GM18951 (cell line): ENCODE data around the gene MINDY4.
"Not testable (repeated sequence)": the region's sequence is repeated elsewhere in the genome, so short reads cannot be mapped to it uniquely, and the experiment has no call there.

Experiments
- POLR2A ChIP-seq: IDR thresholded peaks from 4 replicates; pipeline ENCODE4 v1.6.1; 2011; ENCODE audit warnings: mild to moderate bottlenecking; ENCODE audit not compliant: insufficient read length, insufficient read depth; ENCODE audit errors: extremely low read depth
- in situ Hi-C: fragments of 300-500 bp; cut with MboI; formaldehyde crosslinking; loops from one replicate; pipeline ENCODE4 v1.12.0; 2022; ENCODE audit warnings: low sequenced_read_pairs, mixed read lengths, inconsistent platforms; ENCODE audit not compliant: unreplicated experiment

Gene MINDY4

DNA sequence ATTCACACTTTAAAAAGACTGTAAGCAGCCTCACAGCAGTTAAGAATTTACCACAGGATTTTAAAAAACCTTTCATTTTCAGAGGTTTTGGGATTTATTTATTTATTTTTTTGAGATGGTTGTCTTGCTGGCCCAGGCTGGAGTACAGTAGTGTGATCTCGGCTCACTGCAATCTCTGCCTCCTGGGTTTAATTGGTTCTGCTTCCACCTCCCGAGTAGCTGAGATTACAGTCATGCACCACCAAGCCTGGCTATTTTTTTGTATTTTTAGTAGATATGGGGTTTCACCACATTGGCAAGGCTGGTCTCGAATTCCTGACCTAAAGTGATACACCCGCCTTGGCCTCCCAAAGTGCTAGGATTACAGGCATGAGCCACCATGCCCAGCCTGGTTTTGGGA, 19.1 kb downstream of the MINDY4 start:
- no peak for TF ChIP-seq POLR2A
- in situ Hi-C loops, result no loop called here

DNA sequence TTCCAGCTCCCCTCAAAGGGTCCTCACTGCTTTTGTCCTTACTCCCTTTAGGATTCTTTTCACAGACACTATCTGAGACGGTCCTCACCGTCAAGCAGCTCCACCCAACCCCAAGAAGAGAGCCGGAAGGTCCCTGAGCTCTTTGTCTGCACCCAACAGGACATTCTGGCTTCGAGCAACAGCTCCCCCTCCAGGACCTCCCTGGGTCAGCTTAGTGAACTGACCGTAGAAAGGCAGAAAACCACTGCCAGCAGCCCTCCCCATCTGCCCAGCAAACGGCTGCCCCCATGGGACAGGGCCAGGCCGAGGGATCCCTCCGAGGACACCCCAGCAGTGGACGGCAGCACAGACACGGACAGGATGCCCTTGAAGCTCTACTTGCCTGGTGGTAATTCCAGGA, 19.9 kb downstream of the MINDY4 start:
- TF ChIP-seq POLR2A, result no peak
- in situ Hi-C loops, result no loop called here

DNA sequence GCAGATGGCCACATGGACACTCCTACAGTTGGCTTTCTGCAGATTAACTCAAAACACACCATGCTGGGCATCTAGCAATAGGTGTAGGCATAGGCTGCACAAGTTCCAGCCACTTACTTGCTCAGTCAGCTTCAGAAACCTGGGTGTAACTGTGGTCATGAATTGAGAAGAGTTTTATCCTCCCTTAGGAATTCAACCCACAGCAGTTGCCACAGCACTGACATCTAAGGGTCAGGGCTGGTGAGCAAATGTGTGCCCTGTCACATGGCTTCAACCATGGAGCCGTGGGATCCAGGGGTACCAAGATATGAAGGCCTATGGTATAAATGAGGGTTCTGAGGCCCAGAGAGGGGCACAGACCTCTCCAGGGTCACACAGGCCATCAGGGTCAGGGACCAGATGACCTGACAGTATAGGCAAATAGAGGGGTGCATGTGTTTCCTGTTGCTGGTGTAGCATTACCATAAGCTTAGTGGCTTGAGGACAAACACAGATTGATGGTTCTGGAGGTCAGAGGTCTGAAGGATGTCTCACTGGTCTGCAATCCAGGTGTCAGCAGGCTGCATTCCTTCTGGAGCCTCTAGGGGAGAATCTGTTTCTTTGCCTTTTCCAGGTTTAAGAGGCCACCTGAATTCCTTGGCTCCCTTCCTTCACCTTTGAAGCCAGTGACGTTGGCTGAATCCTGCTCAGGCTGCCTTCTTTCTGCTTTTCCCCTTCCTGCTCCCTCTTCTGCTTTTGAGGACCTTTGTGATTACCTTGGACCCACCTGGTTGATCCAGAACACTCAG, 24.1 kb downstream of the MINDY4 start:
- no peak for TF ChIP-seq POLR2A
- in situ Hi-C loops, result no loop called here

DNA sequence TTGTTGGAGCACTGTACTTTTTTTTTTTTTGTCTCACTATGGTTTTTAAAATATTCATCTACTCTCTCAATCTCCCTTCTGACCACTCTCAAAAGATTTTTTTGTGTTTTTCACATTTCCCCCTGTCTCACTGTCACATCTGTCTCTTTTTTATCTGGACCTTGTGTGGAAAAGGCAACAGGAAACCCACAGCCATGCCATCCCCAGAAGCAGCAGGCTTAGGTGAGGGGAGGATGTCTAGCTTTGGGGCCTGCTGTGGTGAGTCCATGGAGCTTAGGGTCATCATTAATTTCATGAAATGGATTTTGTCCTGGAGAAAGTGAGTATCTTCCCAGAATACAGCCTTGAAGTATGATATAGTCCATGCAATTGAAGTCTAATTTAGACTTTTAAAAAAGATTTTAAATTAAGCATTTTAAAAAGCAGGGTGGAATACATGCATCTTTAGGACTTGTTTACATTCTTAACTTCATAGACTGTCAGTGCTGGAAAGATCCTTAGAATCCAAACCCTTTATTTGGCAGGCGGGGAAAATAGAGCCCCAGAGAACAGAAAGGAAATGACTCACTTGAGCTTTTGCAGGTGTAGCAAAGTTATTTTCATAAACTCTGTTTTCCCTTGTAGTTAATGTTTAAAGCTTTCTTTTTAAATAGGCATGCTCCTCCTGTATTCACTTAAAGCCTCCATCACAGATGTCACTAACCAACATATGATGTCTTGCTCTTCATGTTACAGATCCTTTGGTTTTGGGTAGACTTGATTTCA, 25.1 kb downstream of the MINDY4 start:
- in situ Hi-C loops, result no loop called here
- TF ChIP-seq POLR2A, result no peak

DNA sequence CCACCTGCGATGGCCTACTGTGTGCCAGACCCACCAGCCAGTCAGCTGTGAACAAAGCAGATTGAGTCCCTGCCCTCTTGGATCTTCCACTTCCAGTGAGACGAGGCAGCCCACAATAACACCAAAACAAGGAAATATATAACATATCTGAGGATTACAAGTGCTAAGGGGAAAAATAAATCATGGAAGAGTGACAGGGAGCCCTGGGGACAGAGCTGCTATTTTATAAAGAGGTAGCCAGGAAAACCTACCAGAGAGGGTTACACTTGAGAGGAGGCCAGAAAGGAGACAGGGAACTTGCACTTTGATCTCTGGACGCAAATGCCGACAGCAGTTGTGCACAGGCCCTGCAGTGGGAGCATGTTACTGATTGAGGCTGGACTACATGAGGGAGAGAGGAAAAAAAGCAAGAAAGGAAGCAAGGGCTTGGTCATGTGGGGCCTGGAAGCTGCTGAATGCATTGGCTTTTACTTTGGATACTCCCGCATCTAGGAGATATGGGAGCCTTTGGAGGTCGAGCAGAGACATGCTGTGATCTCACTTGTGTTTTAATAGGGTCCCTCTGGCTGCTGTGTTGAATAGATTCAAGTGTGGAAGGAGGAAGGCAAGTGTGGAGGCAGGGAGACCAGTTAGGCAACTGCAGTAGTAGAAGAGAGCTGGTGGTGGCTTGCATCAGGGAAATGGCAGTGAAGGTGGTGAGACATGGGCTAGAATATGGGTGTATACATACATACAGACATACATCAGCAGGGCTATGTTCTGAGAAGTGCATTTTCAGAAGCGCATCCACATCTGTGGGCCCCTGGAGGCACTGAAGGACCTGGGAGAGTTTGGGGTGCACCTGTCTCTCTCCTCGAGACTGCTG, 26.2 kb downstream of the MINDY4 start:
- in situ Hi-C loops, result no loop called here
- TF ChIP-seq POLR2A, result no peak

DNA sequence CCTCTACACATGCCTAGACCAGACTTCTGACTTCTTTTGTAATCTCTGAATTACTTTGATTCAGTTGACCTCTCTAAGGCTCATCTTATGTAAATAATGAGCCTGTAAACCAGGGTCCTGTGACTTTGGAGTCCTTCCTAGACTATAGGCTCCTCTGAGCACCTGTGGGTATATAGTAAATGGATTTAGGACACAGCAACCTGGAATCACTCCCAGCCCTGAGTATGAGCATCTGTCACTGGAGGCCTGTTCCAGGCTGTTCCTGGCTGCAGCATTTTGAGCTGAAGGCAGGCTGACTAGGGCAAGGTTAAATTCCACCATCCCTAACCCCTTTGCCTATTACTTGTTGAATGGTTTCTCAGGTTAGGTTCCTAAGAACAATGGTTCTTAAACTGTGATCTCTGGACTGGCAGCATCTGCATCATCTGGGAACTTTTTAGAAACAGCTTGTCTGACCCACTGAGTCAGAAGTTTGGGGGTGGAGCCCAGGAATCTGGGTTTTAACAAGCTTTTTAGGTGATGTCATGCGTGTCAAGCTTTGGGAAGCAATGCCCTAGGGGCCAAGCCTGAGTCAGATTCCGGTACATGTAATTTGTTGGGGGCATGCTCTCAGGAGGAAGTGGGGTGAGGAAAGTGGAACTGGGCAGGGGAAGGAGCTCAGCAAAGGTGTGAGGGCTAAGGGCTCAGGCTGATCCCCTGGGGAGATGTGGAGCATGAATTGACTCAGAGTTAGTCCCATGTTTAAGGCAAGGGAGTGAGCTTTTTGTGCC, 28.2 kb downstream of the MINDY4 start:
- no peak for TF ChIP-seq POLR2A
- in situ Hi-C loops, result no loop called here

DNA sequence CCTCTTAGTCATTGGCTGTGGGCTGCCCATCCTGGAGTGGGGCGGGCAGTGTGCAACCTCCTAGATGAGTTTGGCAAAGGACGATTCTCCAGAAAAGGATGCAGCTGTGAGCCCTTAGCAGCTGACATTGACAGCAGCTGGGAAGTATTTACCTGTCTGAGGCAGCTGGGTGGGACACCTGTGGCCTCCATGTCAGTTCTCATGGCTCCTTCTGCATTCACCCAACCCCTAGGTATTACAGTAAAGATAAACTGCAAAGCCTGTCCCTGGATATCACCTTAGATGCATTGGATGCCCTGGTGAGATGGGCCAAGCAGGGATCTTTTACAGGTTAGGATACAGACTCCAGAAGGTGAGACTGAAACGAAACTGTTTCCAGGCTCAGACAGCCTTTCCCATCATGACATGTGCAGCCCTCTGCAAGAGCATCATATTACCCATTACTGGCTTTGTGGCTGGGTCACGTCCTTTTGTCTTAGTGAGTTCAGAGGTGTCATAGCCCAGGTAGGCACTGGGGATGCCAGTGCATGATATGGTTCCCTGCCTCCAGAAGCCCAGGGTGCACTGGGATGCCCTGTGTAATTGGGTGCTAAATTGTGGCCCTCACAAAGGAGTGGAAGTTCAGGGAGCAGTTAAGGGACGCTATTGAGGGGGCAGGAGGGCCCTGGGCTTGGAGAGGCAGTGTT, 28.9 kb downstream of the MINDY4 start:
- TF ChIP-seq POLR2A, result no peak
- in situ Hi-C loops, result loop anchor here (5.0 kb wide), 2 partner anchors 182 to 317 kb away; no protein-coding TSS in a partner anchor

DNA sequence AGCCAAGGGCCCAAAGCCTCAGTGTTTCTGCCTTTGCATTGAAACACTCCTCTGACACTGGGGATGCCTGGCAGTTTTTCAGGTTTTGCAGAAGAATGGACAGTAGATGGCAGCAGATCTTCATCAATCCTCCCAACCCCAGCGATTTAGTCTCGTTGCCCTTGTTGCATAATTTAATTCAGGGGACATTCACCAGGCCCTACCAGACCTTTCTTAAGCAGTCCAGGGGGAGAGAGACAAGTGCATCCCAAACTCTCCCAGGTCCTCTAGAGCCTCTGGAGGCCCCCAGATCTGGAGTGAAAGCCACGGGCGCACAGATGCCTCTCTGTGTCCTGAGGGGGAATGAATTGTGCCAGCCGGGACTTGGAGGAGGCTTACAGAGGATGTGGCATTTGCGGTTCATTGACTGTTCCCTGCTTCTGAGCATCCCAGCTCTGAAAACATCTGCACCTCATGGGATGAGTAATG, 29.6 kb downstream of the MINDY4 start:
- no peak for TF ChIP-seq POLR2A
- in situ Hi-C loops, result loop anchor here (5.0 kb wide), 2 partner anchors 181 to 316 kb away; no protein-coding TSS in a partner anchor

DNA sequence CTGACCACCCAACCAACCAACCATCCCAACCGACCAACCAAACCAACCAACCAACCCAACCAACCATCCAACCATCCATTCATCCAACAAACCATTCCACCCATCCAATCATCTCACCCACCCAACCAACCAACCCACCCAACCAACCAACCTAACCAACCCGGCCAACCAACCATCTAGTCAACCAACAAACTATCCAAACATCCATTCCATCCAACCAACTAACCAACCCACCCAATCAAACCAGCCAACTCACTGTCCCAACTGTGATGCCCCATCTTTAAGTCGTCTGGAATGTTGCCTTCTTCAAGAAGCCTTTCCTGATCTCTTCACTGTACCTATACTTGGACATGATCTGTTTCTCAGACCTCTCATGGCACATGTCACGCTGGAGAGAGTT, 31.6 kb downstream of the MINDY4 start:
- no peak for TF ChIP-seq POLR2A
- in situ Hi-C loops, result loop anchor here (5.0 kb wide), 2 partner anchors 179 to 314 kb away; no protein-coding TSS in a partner anchor

DNA sequence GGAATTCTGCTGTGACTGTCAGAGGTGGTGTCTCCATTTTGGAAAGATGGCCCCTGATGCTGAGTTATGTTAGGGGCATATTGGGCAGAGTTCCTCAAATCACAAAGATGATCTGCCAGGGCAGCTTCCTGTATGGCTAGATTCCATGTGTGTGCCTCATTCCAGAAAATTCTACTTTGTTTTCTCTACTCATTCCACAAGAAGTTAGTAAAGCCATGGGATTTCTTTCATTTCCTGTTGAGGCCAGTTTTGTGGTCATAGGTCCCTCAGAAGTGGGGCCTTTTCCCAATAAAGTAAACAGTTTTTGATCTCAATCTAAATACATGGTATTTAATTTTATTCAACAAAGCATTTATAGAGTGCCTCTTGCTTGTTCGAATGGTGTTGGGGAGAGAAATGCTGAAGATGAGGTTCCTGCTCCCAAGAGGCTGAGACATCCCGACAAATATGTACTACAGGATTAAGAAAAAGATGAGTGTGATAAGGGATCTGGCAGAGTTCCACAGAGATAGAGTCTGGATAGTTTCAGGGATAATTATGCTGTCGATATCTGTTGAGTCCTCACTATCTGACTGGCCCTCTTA, 33.0 kb downstream of the MINDY4 start:
- no peak for TF ChIP-seq POLR2A
- in situ Hi-C loops, result loop anchor here (5.0 kb wide), 2 partner anchors 178 to 313 kb away; no protein-coding TSS in a partner anchor

DNA sequence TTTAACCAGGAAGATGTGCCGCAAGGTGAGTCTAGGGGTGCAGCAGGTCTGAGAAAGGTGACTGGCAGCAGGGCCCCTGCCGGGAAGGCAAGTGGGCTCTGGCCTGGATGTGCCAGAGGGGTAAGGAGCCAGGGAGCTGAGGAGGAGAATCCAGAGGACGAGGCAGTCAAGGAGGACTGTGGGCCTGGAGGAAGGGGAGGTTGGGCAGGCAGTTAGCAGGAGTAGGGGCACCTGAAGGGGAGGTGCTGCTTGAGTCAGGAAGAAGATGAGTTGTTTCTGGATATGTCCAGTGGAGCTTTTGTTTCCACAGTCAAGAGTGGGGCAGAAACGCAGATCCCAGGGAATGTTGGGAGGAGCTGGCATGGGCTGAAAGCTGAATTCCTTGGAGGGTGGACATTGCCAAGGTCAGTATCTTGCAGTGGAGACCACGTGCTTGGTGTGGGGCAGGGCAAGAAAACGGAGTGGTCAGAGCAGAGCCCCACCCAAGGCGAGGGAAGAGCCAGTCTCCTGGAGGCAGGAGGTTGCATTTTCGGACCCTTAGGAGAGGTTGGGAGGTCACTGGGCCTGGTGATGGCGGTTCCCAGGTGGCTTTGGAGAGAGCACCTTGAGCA, 34.0 kb downstream of the MINDY4 start:
- in situ Hi-C loops, result no loop called here
- no peak for TF ChIP-seq POLR2A

DNA sequence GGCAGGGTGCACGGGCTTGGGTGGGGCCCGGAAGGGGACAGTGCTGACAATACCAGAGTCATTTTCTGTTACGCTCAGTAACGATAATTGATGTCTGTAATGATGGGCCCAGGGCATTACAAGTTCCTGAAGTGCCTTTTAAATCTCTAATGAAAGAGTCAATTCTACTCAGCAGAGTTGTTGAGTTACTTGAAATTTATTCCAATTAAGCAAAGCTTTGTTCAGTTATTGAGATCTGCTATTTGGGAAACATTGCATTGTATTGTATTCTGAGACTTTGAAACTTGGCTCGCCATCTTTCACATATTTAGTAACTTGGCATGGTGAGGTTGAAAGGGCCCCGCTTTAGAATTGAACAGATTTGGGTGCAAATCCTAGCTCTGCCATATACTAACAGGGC, 34.7 kb downstream of the MINDY4 start:
- in situ Hi-C loops, result no loop called here
- no peak for TF ChIP-seq POLR2A

DNA sequence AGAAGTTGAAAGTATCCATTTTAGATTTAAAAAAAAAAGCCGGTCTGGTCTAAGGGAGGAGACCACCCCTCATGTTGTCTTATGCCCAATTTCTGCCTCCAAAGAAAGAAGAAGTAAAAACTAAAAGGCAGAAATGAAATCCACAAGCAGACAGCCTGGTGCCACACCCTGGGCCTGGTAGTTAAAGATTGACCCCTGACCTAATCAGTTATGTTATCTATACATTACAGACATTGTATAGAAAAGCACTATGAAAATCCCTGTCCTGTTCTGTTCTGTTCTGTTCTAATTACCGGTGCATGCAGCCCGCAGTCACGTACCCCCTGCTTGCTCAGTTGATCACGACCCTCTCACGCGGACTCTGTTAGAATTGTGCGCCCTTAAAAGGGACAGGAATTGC, 36.3 kb downstream of the MINDY4 start:
- in situ Hi-C loops, result not testable (repeated sequence)

DNA sequence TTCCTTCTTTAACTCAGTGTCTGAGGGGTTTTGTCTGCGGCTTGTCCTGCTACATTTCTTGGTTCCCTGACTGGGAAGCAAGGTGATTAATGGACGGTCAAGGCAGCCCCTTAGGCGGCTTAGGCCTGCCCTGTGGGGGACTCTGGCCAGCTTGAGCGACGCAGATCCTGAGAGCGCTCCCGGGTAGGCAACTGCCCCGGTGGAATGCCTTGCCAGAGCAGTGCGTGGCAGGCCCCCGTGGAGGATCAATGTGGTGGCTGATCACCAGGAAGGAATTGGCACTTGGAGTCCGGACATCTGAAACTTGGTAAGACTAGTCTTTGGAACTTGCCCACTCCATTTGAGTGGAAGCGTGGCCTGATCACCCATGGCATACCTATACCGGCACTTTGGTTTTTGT, 36.7 kb downstream of the MINDY4 start:
- in situ Hi-C loops, result not testable (repeated sequence)
